ENCODE measurements around the gene FGF1. TPM values are rescaled to one million over a fixed set of nuclear protein-coding genes. Genes with fewer than 3 reads are reported as not detected.

Gene FGF1
- total and polyA plus RNA-seq, 2 donors (not counting 3 experiments of a cell fraction or from before 2014, with no cell fraction given), result not detected

DNA sequence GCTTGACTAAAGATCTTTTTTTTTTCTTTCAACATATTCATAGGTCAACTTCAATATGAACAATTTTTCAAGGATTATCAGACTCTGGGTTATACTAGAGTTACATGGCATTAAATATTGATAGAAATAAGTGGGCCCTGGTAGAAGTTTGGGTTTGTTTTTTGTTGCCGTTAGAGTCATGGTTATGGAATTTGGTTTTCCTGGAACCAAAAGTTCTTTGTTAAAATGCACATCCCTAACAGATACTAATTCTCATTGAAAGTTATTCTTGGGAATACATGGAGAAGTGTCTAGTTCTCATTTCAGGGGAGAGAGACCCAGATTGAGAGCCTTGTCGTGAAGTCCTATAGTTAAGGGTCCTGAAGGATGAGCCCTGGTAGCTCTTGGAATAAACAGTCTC lies 124.9 kb downstream of the FGF1 start:
- Histone ChIP-seq H3K4me3 (replicated peaks in 1 of 3; ENCODE audit: insufficient read depth in 1 of 3, low read depth in 1 of 3, low read length in 3 of 3) (no peak overlapping the region), H3K36me3 (ENCODE audit: control insufficient read depth in 2 of 2, extremely low read depth in 1 of 2, insufficient read depth in 2 of 2, low read length in 2 of 2) (no peaks in the 10 kb centered on the region), H3K9me3 (replicated peaks; ENCODE audit: control insufficient read depth, insufficient read depth, low read length) (no peaks in the 10 kb centered on the region), H2AFZ (ENCODE audit: low read depth, low read length) (no peak overlapping the region), H3K9ac (replicated peaks; ENCODE audit: extremely low read depth, insufficient read depth, low read length) (no peak overlapping the region), H3K4me1 (ENCODE audit: control insufficient read depth, extremely low read depth, insufficient read depth, low read length) (no peaks in the 10 kb centered on the region), H3K9me1 (replicated peaks; ENCODE audit: control insufficient read depth, extremely low read depth, insufficient read depth, low read length) (no peaks in the 10 kb centered on the region), H3K79me2 (ENCODE audit: control insufficient read depth, insufficient read depth, low read length) (no peaks in the 10 kb centered on the region), H4K20me1 (replicated peaks; ENCODE audit: control insufficient read depth, extremely low read depth, insufficient read depth, low read length) (no peaks in the 10 kb centered on the region), H3K27ac (ENCODE audit: insufficient read depth, low read depth, low read length) (no peak overlapping the region), H3K27me3 (ENCODE audit: control insufficient read depth in 2 of 2, insufficient read depth in 2 of 2, low read length in 2 of 2) (no peaks in the 10 kb centered on the region), H3K4me2 (ENCODE audit: insufficient read depth, low read length) (no peak overlapping the region)
- POLR2A ChIA-PET, result no interaction called here
- CTCF ChIA-PET, result no interaction called here
- DNase-seq (ENCODE audit: low read depth, low spot score) (no peak), FAIRE-seq (no peak)
- intact Hi-C loops (cut with micrococcal nuclease), result no loop called here
- dilution Hi-C loops (cut with MboI; ENCODE audit: extremely low pct_ligation_motif_present, low sequenced_read_pairs), result no loop called here
- no peak for TF ChIP-seq POLR2A (IDR thresholded peaks at IDR 0.05; ENCODE audit: low read depth, low read length)
- no peak for TF ChIP-seq CTCF (IDR thresholded peaks at IDR 0.05; ENCODE audit: extremely low read depth in 1 of 2, insufficient read depth in 1 of 2, low read depth in 1 of 2, low read length in 2 of 2)
- no peak for TF ChIP-seq GATA2 (IDR thresholded peaks at IDR 0.05; ENCODE audit: insufficient read depth, insufficient read length, low read depth, low read length)
- TF ChIP-seq EZH2 (IDR thresholded peaks at IDR 0.05; ENCODE audit: borderline replicate concordance, low read depth, low read length, severe bottlenecking), result no peak
- no peak for TF ChIP-seq JUN (IDR thresholded peaks at IDR 0.05; ENCODE audit: borderline replicate concordance, insufficient read depth, insufficient read length, low read depth)
- TF ChIP-seq MYC (IDR thresholded peaks at IDR 0.05; ENCODE audit: low read depth, low read length), result no peak
- no peak for TF ChIP-seq POLR2AphosphoS5 (IDR thresholded peaks at IDR 0.05; ENCODE audit: insufficient read depth, low read depth, low read length)
- TF ChIP-seq MAX (IDR thresholded peaks at IDR 0.05; ENCODE audit: insufficient read depth, insufficient read length), result no peak
- BruUV-seq (replicated peaks), result no TSS peak

Data from endothelial cell of umbilical vein (primary cell).